A549 (cell line): Measurements from ENCODE around the gene VIM.

ENCODE experiments used
- CBX8 ChIP-seq: fragments of 200-600 bp; sonication (generic); IDR thresholded peaks from 2 replicates; pipeline ENCODE4 v1.6.1; 2016
- CHD2 ChIP-seq: fragments of 150-350 bp; IDR thresholded peaks from 2 replicates; pipeline ENCODE4 v1.6.1; 2014; ENCODE audit warnings: low read length; ENCODE audit not compliant: partially characterized antibody
- CTCF ChIP-seq: fragments of >200 bp; sonication (Bioruptor Twin); formaldehyde crosslinking; IDR thresholded peaks from 3 replicates; pipeline ENCODE4 v1.5.1; 2016
- ELK1 ChIP-seq: fragments of 150-350 bp; IDR thresholded peaks from 2 replicates; pipeline ENCODE4 v1.6.1; 2014; ENCODE audit warnings: low read depth, mild to moderate bottlenecking, low read length
- EP300 ChIP-seq, 2 experiments: fragments of >200 bp; sonication (Bioruptor Twin); formaldehyde crosslinking; IDR thresholded peaks; 2 replicates in 1 of 2; 3 replicates in 1 of 2; pipeline ENCODE4 v1.6.1; 2016 to 2017
- MAFK ChIP-seq: fragments of 450-650 bp; IDR thresholded peaks from 2 replicates; pipeline ENCODE4 v1.6.1; 2014; ENCODE audit not compliant: partially characterized antibody
- NFE2L2 ChIP-seq: fragments of 150-350 bp; conservative IDR thresholded peaks from 2 replicates; pipeline ENCODE4 v1.6.1; 2014; ENCODE audit warnings: low read length
- POLR2A ChIP-seq: IDR thresholded peaks from 2 replicates; pipeline ENCODE4 v1.6.1; 2012; ENCODE audit warnings: mild to moderate bottlenecking, low read length
- POLR2AphosphoS2 ChIP-seq: conservative IDR thresholded peaks from 2 replicates; pipeline ENCODE4 v1.6.1; 2012; ENCODE audit warnings: low read length, improper control_type of control experiment, inconsistent platforms
- RARB ChIP-seq: fragments of 250-450 bp; sonication (Bioruptor Pico); IDR thresholded peaks from 2 replicates; pipeline ENCODE4 v1.8.0; 2021; ENCODE audit warnings: mild to moderate bottlenecking, moderate library complexity
- REST ChIP-seq: fragments of 200-600 bp; sonication (generic); IDR thresholded peaks from 2 replicates; pipeline ENCODE4 v1.6.1; 2016; ENCODE audit warnings: antibody characterized with exemption, mild to moderate bottlenecking, moderate library complexity
- RNF2 ChIP-seq: fragments of 200-600 bp; sonication (generic); IDR thresholded peaks from 2 replicates; pipeline ENCODE4 v1.6.1; 2016; ENCODE audit warnings: low read depth, mild to moderate bottlenecking, antibody characterized with exemption, moderate library complexity, borderline replicate concordance
- USF2 ChIP-seq: fragments of 450-650 bp; IDR thresholded peaks from 2 replicates; pipeline ENCODE4 v1.6.1; 2014; ENCODE audit warnings: antibody characterized with exemption

GRCh38 chr10:17196573-17196972 lies 31.5 kb upstream of the VIM start:
- TF ChIP-seq CTCF (no peak), EP300 (IDR thresholded peaks at IDR 0.05) (no peak), POLR2A (no peak), CBX8 (no peak), RARB (no peak), CHD2 (no peak), RNF2 (no peak), MAFK (no peak), ELK1 (no peak), REST (no peak), POLR2AphosphoS2 (no peak), NFE2L2 (no peak), USF2 (no peak)
